H1 (cell line): ENCODE results near the gene HIVEP3. TPM values are rescaled to one million over a fixed set of nuclear protein-coding genes. Genes with fewer than 3 reads are reported as not detected.

Source experiments
- ATF3 ChIP-seq: IDR thresholded peaks from 2 replicates; pipeline ENCODE4 v1.6.1; 2011; ENCODE audit warnings: low read depth, mild to moderate bottlenecking, low read length; ENCODE audit not compliant: insufficient read depth
- CHD7 ChIP-seq: fragments of 300-600 bp; sonication (generic); IDR thresholded peaks from 2 replicates; pipeline ENCODE4 v1.7.1; 2012; ENCODE audit warnings: low read length, moderate library complexity, mild to moderate bottlenecking, inconsistent platforms; ENCODE audit not compliant: insufficient replicate concordance
- CTCF ChIP-seq, 3 experiments: IDR thresholded peaks; 1 replicate in 2 of 3; 2 replicates in 1 of 3; pipeline versions ENCODE4 v1.5.1 to v1.6.1; 2011; ENCODE audit warnings: low read length in 3 of 3, mild to moderate bottlenecking in 3 of 3, inconsistent platforms in 2 of 3, low read depth in 1 of 3, moderate library complexity in 1 of 3; ENCODE audit not compliant: insufficient read depth in 1 of 3; ENCODE audit errors: control extremely low read depth in 1 of 3
- GABPA ChIP-seq: IDR thresholded peaks from 2 replicates; pipeline ENCODE4 v1.6.1; 2011; ENCODE audit warnings: mild to moderate bottlenecking, low read length, moderate library complexity, borderline replicate concordance; ENCODE audit not compliant: insufficient read depth
- RNF2 ChIP-seq: fragments of 200-900, 300-1000 bp; sonication (generic); IDR thresholded peaks from 2 replicates; pipeline ENCODE4 v1.7.1; 2016; ENCODE audit warnings: borderline replicate concordance, low read depth, mild to moderate bottlenecking, antibody characterized with exemption, low read length; ENCODE audit not compliant: poor library complexity, severe bottlenecking; ENCODE audit errors: missing control alignments
- TAF7 ChIP-seq: optimal IDR thresholded peaks from 2 replicates; pipeline ENCODE3; 2011; ENCODE audit warnings: low read depth, mild to moderate bottlenecking, inconsistent platforms, low read length, moderate library complexity, borderline replicate concordance
- polyA plus RNA-seq, 7 experiments: library from polyadenylated mRNA; depleted of rRNA in 3 of 7; stranded (reverse) in 5 of 7; unstranded in 2 of 7; fragments of >200 nt in 5 of 7; fragments of 200-250 nt in 2 of 7; gene quantifications; 1 replicate in 5 of 7; 2 replicates in 1 of 7; 4 replicates in 1 of 7; pipeline versions ENCODE4 v1.2.1 to v1.2.3, GENCODE V29; 2011 to 2013; ENCODE audit warnings: missing spikeins in 2 of 7, mixed read lengths in 2 of 7
- total RNA-seq: library from RNA; stranded (reverse); fragmentation: NEBNext Ultra II Directional; extraction: Animal tissue kit (Norgen Biotek cat#: 25700); gene quantifications from 2 replicates; pipeline ENCODE4 v1.2.1, GENCODE V29; 2021

HIVEP3 gene
- total and polyA plus RNA-seq, 2 of the 8 experiments (the other 6 are each of a cell fraction or from before 2014, with no cell fraction given): 0.24 to 0.69 TPM

DNA sequence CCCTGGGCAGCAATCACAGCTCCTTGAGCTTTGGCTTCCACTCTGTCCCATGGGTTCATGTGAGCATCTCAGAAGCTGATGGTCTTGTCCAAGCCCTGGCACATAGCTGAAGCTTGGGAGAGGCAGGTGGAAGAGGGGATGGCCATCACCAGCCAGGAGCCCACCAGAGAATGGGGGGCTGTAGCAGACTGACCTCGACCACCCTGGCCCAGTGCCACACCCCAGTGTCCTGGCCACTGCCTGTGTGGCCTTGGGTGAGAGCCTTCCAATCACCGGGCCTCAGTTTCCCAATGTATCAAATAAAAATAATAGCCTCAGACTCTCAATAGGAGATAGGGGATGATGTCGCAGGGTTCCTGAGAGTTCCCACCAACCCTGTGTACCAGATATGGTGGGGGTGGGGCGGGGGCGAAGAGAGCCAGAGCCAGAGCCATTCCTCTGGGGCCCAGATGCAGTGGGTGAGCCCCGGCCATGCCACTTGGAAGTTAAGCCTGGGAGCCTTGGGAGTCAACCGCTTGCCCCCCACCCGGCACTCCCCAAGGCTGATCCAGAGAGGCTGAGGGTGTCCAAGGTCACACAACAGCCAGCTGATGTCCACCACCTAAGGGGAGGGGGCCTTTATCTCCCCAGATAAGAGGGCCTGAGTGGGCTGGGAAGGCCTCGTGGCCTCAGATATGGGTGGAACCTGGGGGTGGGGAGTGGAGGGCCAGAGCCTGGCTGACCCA is 424.9 kb downstream of the HIVEP3 start (continued):
- TF ChIP-seq CHD7: no peak
- TF ChIP-seq CTCF (IDR thresholded peaks at IDR 0.05; ENCODE audit: control extremely low read depth in 1 of 3, insufficient read depth in 1 of 3, low read depth in 1 of 3, low read length in 3 of 3): no peak
- no peak for TF ChIP-seq RNF2
- TF ChIP-seq GABPA: no peak
- TF ChIP-seq ATF3: no peak
- no peak for TF ChIP-seq TAF7
